HepG2 (cell line): ENCODE measurements around the gene GAN. TPM values are rescaled to one million over a fixed set of nuclear protein-coding genes. Genes with fewer than 3 reads are reported as not detected.

ENCODE experiments used
- ATAC-seq: fragments of 200-7000 bp; cut with Tn5 transposase; 3 replicates; pipeline ENCODE4 v1.9.1; 2020; ENCODE audit warnings: mild to moderate bottlenecking, moderate library complexity
- BruUV-seq: library from RNA; stranded (reverse); fragments of 400-500 nt; replicated peaks from 2 replicates; lab custom pipeline; 2021; lab: Mats Ljungman, UMichigan
- CTCF ChIA-PET: fragments of 300-600 bp; formaldehyde crosslinking; extraction: SDS; loops from one replicate; lab custom pipeline; 2021; ENCODE audit warnings: low total read pairs, inconsistent platforms, low intra/inter-chr PET ratio; lab: Yijun Ruan, JAX
- POLR2A ChIA-PET: fragments of 350-600 bp; sonication (Branson Sonifier 250); formaldehyde crosslinking; loops from one replicate; lab custom pipeline; 2020; ENCODE audit warnings: antibody characterized with exemption, inconsistent platforms; lab: Yijun Ruan, JAX
- DNase-seq: peaks from one replicate; pipeline ENCODE4 v3.0.0-alpha.2; 2015; ENCODE audit warnings: low spot score
- FAIRE-seq: peaks from 3 replicates; lab custom pipeline; 2011; peaks lifted over from hg19 to GRCh38; lab: Jason Lieb, UNC
- H2AFZ ChIP-seq: one replicate; pipeline ENCODE4 v1.6.1; 2011; ENCODE audit warnings: low read length, inconsistent platforms
- H3K27ac ChIP-seq: fragments of 300-600 bp; 3 replicates; pipeline ENCODE4 v1.8.0; 2011; ENCODE audit warnings: mixed run types, mild to moderate bottlenecking, mixed read lengths, low read length, inconsistent platforms; ENCODE audit not compliant: insufficient read depth; ENCODE audit errors: extremely low read length
- H3K27me3 ChIP-seq, 2 experiments: fragments of 200-600 bp in 1 of 2; 2 replicates in 1 of 2; 3 replicates in 1 of 2; pipeline versions ENCODE4 v1.6.0 to v1.8.0; 2011; ENCODE audit warnings: low read length in 2 of 2, mild to moderate bottlenecking in 2 of 2, moderate library complexity in 2 of 2, inconsistent platforms in 1 of 2; ENCODE audit not compliant: insufficient read depth in 2 of 2, control insufficient read depth in 1 of 2
- H3K36me3 ChIP-seq, 2 experiments: fragments of 200-600 bp in 1 of 2; replicated peaks in 1 of 2; 2 replicates in 1 of 2; 3 replicates in 1 of 2; pipeline versions ENCODE4 v1.5.1 to v1.8.0; 2011; ENCODE audit warnings: low read length in 2 of 2, inconsistent platforms in 1 of 2; ENCODE audit not compliant: insufficient read depth in 2 of 2, control insufficient read depth in 1 of 2
- H3K4me1 ChIP-seq: 2 replicates; pipeline ENCODE4 v1.5.1; 2012; ENCODE audit warnings: low read length, inconsistent platforms; ENCODE audit not compliant: insufficient read depth
- H3K4me2 ChIP-seq: 2 replicates; pipeline ENCODE4 v1.6.0; 2011; ENCODE audit warnings: low read depth, low read length, inconsistent platforms
- H3K4me3 ChIP-seq, 3 experiments: fragments of 200-600 bp in 1 of 3; sonication (generic), shearing (Covaris generic) in 1 of 3; replicated peaks in 1 of 3; 2 replicates each; pipeline ENCODE4 v1.5.1; 2011 to 2016; ENCODE audit warnings: low read length in 3 of 3, inconsistent platforms in 2 of 3, low read depth in 2 of 3, mild to moderate bottlenecking in 2 of 3, control low read depth in 1 of 3, mixed read lengths in 1 of 3; ENCODE audit not compliant: insufficient read depth in 1 of 3
- H3K79me2 ChIP-seq: one replicate; pipeline ENCODE4 v1.6.1; 2011; ENCODE audit warnings: low read length, inconsistent platforms; ENCODE audit not compliant: insufficient read depth
- H3K9ac ChIP-seq: 2 replicates; pipeline ENCODE4 v1.6.0; 2011; ENCODE audit warnings: mild to moderate bottlenecking, low read depth, low read length, inconsistent platforms; ENCODE audit not compliant: insufficient read depth
- H3K9me3 ChIP-seq: 2 replicates; pipeline ENCODE4 v1.5.1; 2012; ENCODE audit warnings: mild to moderate bottlenecking, low read length
- H4K20me1 ChIP-seq: 2 replicates; pipeline ENCODE4 v1.6.0; 2011; ENCODE audit warnings: inconsistent platforms, mild to moderate bottlenecking, low read length, moderate library complexity; ENCODE audit not compliant: insufficient read depth
- BRF2 ChIP-seq: sonication (generic); formaldehyde crosslinking; IDR thresholded peaks from 2 replicates; pipeline ENCODE4 v1.8.1; 2022; ENCODE audit warnings: mild to moderate bottlenecking, missing genetic modification reagents
- CHCHD3 ChIP-seq: sonication (generic); formaldehyde crosslinking; IDR thresholded peaks from 2 replicates; pipeline ENCODE4 v1.8.0; 2022; ENCODE audit warnings: mild to moderate bottlenecking, missing genetic modification reagents, moderate library complexity
- PAWR ChIP-seq: sonication (generic); formaldehyde crosslinking; IDR thresholded peaks from 2 replicates; pipeline ENCODE4 v1.4.0; 2020; ENCODE audit warnings: missing genetic modification reagents, mild to moderate bottlenecking, borderline replicate concordance
- PLRG1 ChIP-seq: fragments of 450-650 bp; conservative IDR thresholded peaks from 2 replicates; pipeline ENCODE4 v1.6.1; 2016
- POLR2AphosphoS5 ChIP-seq: IDR thresholded peaks from 2 replicates; pipeline ENCODE4 v1.6.1; 2012; ENCODE audit warnings: low read depth, low read length
- PPARG ChIP-seq: conservative IDR thresholded peaks from 2 replicates; pipeline ENCODE4 v1.6.1; 2016; ENCODE audit warnings: missing biosample characterization, missing genetic modification reagents
- SMARCC2 ChIP-seq: fragments of 450-650 bp; IDR thresholded peaks from 2 replicates; pipeline ENCODE4 v1.6.1; 2017; ENCODE audit warnings: antibody characterized with exemption, mild to moderate bottlenecking
- STAG1 ChIP-seq: sonication (generic); formaldehyde crosslinking; IDR thresholded peaks from 2 replicates; pipeline ENCODE4 v1.4.0; 2020; ENCODE audit warnings: missing genetic modification reagents
- TAF1 ChIP-seq: sonication (generic); formaldehyde crosslinking; IDR thresholded peaks from 2 replicates; pipeline ENCODE4 v1.4.0; 2020; ENCODE audit warnings: missing genetic modification reagents
- ZNF142 ChIP-seq: sonication (generic); formaldehyde crosslinking; IDR thresholded peaks from 2 replicates; pipeline ENCODE4 v1.4.0; 2020; ENCODE audit warnings: missing genetic modification reagents
- ZNF543 ChIP-seq: sonication (generic); formaldehyde crosslinking; IDR thresholded peaks from 2 replicates; pipeline ENCODE4 v1.4.0; 2020; ENCODE audit warnings: mild to moderate bottlenecking, missing genetic modification reagents
- ZNF780A ChIP-seq: sonication (generic); formaldehyde crosslinking; IDR thresholded peaks from 2 replicates; pipeline ENCODE4 v1.8.0; 2022; ENCODE audit warnings: mild to moderate bottlenecking, missing genetic modification reagents, moderate library complexity
- WGBS: methylation state at CpG from one replicate; pipeline ENCODE4 v1.1.6; 2017; ENCODE audit warnings: low lambda C conversion rate; 5-methylcytosine and 5-hydroxymethylcytosine counted together
- in situ Hi-C: cut with HindIII; loops from 2 replicates; pipeline ENCODE4 v1.10.0; 2017; ENCODE audit warnings: low pct_unique_long_range_greater_than_20kb; ENCODE audit not compliant: extremely low pct_ligation_motif_present
- intact Hi-C: fragments of 100-400 bp; cut with micrococcal nuclease; formaldehyde crosslinking; loops from one replicate; pipeline ENCODE4 v1.10.0; 2022; ENCODE audit not compliant: unreplicated experiment
- polyA plus RNA-seq, 8 experiments: library from polyadenylated mRNA; depleted of rRNA in 3 of 8; stranded (reverse) in 7 of 8; unstranded in 1 of 8; fragments of >200 nt; fragmentation: Illumina TruSeq in 4 of 8; extraction: Trizol in 4 of 8; gene quantifications; 2 replicates each; pipeline versions ENCODE4 v1.2.1 to v1.2.3, GENCODE V29; 2011 to 2016; ENCODE audit warnings: low read depth in 4 of 8, missing spikeins in 1 of 8, mixed read lengths in 1 of 8; ENCODE audit not compliant: insufficient read depth in 1 of 8
- total RNA-seq, 5 experiments: library from RNA; depleted of rRNA; stranded (reverse); fragments of >200 nt; fragmentation: Illumina TruSeq; extraction: Trizol; gene quantifications; 2 replicates each; pipeline ENCODE4 v1.2.3, GENCODE V29; 2016; ENCODE audit warnings: low read depth in 1 of 5

Gene GAN
- total and polyA plus RNA-seq, 2 of the 13 experiments (the other 11 are each of a cell fraction or from before 2014, with no cell fraction given): 4.3 to 11.0 TPM

- WGBS: 72% methylated on average over 12 of the region's 13 CpGs
- ChIA-PET POLR2A (no interaction called here), CTCF (no interaction called here)
- intact Hi-C loops (no loop called here), in situ Hi-C loops (no loop called here)
- no peak overlapping the region for H3K4me2 ChIP-seq
- H3K9me3 ChIP-seq: peaks cover 4% of the 10 kb centered on the region; the same call in 1 of the 2 replicates
- no peaks in the 10 kb centered on the region for H3K27me3 ChIP-seq
- FAIRE-seq (no peak), ATAC-seq (peak; percentile 30), DNase-seq (no peak)
- no peak for TF ChIP-seq PAWR
- no peak for TF ChIP-seq PPARG (CRISPR knock-in tag)
- TF ChIP-seq TAF1 (CRISPR knock-in tag): no peak
- TF ChIP-seq STAG1 (CRISPR knock-in tag): no peak
- no peak for TF ChIP-seq ZNF142
- TF ChIP-seq ZNF780A (CRISPR knock-in tag): no peak
- no peak for TF ChIP-seq SMARCC2
- no peak for TF ChIP-seq POLR2AphosphoS5
- no peak for TF ChIP-seq ZNF543
- no peak for TF ChIP-seq BRF2 (CRISPR knock-in tag)
- TF ChIP-seq CHCHD3 (CRISPR knock-in tag): no peak
- TF ChIP-seq PLRG1: no peak
- BruUV-seq: no TSS peak
- no peak overlapping the region for H2AFZ ChIP-seq
- no peak overlapping the region for H3K9ac ChIP-seq
- H3K4me3 ChIP-seq: no peak overlapping the region
- no peaks in the 10 kb centered on the region for H3K79me2 ChIP-seq
- H3K27ac ChIP-seq: no peak overlapping the region
- no peaks in the 10 kb centered on the region for H3K4me1 ChIP-seq
- H4K20me1 ChIP-seq: no peaks in the 10 kb centered on the region
- peaks cover 0 to 5% of the 10 kb centered on the region in 2 experiments; a peak in 3 of 5 replicates for H3K36me3 ChIP-seq
Observed at GRCh38 chr16:81394966-81395655, 80.3 kb downstream of the GAN start.
